CD4-positive, alpha-beta T cell treated with Interleukin-12 subunit alpha and Interleukin-12 subunit beta, for 1 hour (primary cell): ENCODE results near the gene TMEM9.

ENCODE experiments used
- DNase-seq: peaks from one replicate; pipeline ENCODE4 v3.0.0-alpha.2; 2020

Gene TMEM9

GRCh38 chr1:201126463-201126831 lies 27.8 kb downstream of the TMEM9 start:
- DNase-seq = no peak

GRCh38 chr1:201125800-201126199 lies 28.5 kb downstream of the TMEM9 start:
- no peak for DNase-seq

GRCh38 chr1:201125019-201125418 lies 29.3 kb downstream of the TMEM9 start:
- no peak for DNase-seq

GRCh38 chr1:201123866-201124265 lies 30.4 kb downstream of the TMEM9 start:
- DNase-seq = no peak

- no peak for DNase-seq
Observed at GRCh38 chr1:201122321-201122957, 31.8 kb downstream of the TMEM9 start.

GRCh38 chr1:201119206-201120197 lies 34.8 kb downstream of the TMEM9 start:
- peak; percentile 56 for DNase-seq

- DNase-seq = no peak
Observed at GRCh38 chr1:201116091-201116490, 38.2 kb downstream of the TMEM9 start.

GRCh38 chr1:201115390-201115937 lies 38.8 kb downstream of the TMEM9 start:
- no peak for DNase-seq

- peak; percentile 74 for DNase-seq
Observed at GRCh38 chr1:201114245-201115131, 39.8 kb downstream of the TMEM9 start.

- DNase-seq = no peak
Observed at GRCh38 chr1:201113451-201114244, 40.6 kb downstream of the TMEM9 start.

- DNase-seq = no peak
Observed at GRCh38 chr1:201112926-201113325, 41.3 kb downstream of the TMEM9 start.

GRCh38 chr1:201112173-201112731 lies 42.0 kb downstream of the TMEM9 start, which contains the start of gene CACNA1S:
TSS of gene CACNA1S (minus strand) at chr1:201112426. CDS start at chr1:201112339, 87 bp downstream.
- DNase-seq = no peak

GRCh38 chr1:201111672-201112071 lies 42.6 kb downstream of the TMEM9 start:
- DNase-seq = no peak

GRCh38 chr1:201111156-201111555 lies 43.1 kb downstream of the TMEM9 start:
- DNase-seq = no peak

- no peak for DNase-seq
Observed at GRCh38 chr1:201110616-201111015, 43.7 kb downstream of the TMEM9 start.

GRCh38 chr1:201110138-201110537 lies 44.1 kb downstream of the TMEM9 start:
- no peak for DNase-seq

GRCh38 chr1:201109651-201110050 lies 44.6 kb downstream of the TMEM9 start:
- DNase-seq = no peak

GRCh38 chr1:201108614-201109013 lies 45.7 kb downstream of the TMEM9 start:
- no peak for DNase-seq

- DNase-seq = no peak
Observed at GRCh38 chr1:201105688-201106087, 48.6 kb downstream of the TMEM9 start.

- DNase-seq = no peak
Observed at GRCh38 chr1:201104141-201104540, 50.1 kb downstream of the TMEM9 start.

- DNase-seq = no peak
Observed at GRCh38 chr1:201103666-201104065, 50.6 kb downstream of the TMEM9 start.
